ENCODE results near the gene SLC35F6.

DNA sequence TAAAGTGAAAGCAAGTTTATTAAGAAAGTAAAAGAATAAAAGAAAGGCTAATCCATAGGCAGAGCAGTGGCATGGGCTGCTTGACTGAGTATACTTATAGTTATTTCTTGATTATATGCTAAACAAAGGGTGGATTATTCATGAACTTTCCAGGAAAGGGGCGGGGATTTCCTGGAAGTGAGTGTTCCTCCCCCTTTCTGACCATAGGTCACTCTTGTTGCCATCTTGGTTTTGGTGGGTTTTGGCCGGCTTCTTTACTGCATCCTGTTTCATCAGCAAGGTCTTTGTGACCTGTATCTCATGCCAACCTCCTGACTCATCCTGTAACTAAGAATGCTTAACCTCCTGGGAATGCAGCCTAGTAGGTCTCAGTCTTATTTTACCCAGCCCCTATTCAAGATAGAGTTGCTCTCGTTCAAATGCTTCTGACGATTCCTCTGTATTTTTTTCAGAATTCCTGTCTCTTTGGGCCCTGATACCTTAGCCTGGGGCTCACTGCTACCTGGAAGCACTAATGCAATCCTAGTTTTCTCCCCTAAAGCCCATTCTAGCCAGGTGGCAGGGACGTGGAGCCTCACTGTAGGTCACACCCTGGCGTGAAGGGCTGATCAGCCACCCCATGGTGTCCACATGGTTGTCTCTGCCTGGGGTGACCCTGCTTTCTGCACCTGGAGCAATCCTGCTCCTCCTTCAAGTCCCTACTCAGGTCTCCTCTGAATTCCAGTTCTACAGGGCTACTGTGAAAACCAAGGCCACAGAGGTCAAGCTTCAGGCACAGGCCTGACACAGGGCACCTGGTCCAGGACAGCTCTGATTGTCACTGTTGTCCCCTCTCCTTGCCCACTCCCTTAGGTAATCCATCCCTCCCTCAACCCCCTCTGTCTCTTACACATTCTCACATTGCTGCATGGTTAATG lies 6.0 kb upstream of the SLC35F6 start:
- TF ChIP-seq, protein P1, sequence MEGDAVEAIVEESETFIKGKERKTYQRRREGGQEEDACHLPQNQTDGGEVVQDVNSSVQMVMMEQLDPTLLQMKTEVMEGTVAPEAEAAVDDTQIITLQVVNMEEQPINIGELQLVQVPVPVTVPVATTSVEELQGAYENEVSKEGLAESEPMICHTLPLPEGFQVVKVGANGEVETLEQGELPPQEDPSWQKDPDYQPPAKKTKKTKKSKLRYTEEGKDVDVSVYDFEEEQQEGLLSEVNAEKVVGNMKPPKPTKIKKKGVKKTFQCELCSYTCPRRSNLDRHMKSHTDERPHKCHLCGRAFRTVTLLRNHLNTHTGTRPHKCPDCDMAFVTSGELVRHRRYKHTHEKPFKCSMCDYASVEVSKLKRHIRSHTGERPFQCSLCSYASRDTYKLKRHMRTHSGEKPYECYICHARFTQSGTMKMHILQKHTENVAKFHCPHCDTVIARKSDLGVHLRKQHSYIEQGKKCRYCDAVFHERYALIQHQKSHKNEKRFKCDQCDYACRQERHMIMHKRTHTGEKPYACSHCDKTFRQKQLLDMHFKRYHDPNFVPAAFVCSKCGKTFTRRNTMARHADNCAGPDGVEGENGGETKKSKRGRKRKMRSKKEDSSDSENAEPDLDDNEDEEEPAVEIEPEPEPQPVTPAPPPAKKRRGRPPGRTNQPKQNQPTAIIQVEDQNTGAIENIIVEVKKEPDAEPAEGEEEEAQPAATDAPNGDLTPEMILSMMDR (IDR thresholded peaks at IDR 0.05) = no peak
- no peak for TF ChIP-seq POLR2A (IDR thresholded peaks at IDR 0.05)
